Measurements from ENCODE around the gene VPS26B.
"Not testable (repeated sequence)": the region's sequence is repeated elsewhere in the genome, so short reads cannot be mapped to it uniquely, and the experiment has no call there.

VPS26B gene

DNA sequence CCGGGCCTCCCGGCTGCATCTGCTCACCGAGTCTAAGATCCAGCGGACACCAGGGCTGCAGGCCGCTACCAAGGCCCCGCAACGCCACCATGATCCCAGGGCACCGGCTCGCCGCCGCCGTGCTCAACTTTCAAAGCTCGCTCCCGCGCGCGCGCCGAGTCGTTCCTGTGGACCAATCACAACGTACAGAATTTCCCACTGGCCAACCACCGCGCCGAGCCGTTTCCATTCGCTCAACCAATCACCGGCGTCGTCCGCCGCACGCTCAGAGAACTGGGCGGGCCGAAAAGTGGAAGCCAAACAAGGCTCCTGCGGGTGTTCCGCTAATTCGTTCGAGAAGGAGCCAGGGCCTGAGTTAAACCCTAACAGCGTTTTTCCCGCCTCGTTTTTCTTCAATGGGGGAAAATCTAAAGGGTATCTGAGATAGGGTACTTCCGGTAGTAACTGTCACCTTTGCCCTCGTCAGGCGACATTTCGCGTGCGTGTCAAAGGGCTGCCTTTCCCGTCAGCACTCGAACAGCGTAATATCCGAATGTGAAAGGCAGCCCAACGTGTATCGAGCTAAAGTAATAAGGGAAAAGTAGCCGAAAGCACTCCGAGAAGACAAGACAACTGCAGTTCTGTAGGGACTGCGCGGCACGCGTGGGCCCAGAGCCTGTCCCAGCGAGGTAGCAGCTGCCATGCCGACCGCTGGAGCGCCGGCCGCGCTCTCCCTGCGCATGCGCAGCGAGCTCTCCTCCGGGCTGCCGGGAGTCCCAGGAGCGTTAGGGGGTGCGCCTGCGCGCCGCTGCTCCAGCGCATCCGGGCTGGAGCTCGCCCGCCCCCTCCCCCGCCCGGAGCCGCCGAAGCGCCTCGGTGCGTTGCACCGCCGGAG, at the start of gene VPS26B, which contains the start of gene NCAPD3:
Gene VPS26B, plus strand, starts transcription at position 836 of the 874 bp plus-strand sequence. CDS start 452 bp downstream, outside the sequence.
Gene NCAPD3, minus strand, starts transcription at position 132 of the 874 bp plus-strand sequence. Its CDS starts 41 bp downstream, at position 91.
- DNase-seq (ENCODE audit: low read depth in 2 of 2): peak; percentile 92 to 96

DNA sequence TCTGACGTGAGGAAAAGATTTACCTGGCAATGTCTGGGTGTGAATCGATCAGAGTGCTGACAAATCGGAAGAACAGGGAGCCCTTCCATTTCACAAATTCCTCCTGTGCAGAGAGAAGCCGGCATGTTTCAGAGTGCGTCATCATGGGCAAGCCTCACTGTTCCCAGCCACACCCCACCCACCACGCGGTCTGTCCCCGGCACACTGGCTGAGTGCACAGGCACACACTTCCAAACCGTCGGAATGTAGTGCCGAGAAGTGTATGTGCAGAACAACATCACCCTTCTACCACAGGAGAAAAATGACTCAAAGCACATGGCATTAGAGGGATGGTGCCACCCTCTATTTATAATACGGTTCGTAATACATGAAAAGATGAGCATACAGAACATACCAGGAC, 48.2 kb upstream of the VPS26B start:
- DNase-seq (ENCODE audit: low read depth in 2 of 2): no peak

DNA sequence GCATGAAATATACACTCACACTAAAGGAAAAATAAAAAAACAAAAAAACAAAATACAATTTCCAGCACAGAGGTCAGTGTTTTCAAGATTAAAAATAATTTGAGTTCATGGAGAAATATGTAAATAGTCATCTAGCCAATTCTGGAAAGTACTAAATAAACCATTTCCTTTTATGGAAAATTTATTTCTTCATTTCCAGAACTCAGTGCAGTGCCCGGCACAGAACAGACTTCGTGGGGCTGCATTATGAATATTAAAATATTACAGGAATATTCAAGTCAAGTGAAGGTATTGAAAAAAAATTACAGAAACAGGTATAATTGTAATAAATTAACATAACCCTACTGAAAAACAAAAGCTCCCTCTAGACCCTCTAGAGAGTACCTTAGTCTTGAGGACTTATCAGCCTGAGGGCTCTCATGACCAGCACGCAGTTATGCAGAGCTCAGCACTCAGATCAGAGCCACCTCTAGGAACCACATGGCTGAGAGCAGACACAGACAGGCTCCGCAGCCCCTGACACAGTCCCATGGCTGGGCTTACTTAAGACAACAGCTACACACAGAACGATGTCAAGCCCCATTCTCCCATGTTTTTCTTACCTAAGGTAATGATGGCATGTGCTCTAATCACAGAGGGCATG, 46.3 kb upstream of the VPS26B start:
- no peak for DNase-seq (ENCODE audit: low read depth in 2 of 2)

DNA sequence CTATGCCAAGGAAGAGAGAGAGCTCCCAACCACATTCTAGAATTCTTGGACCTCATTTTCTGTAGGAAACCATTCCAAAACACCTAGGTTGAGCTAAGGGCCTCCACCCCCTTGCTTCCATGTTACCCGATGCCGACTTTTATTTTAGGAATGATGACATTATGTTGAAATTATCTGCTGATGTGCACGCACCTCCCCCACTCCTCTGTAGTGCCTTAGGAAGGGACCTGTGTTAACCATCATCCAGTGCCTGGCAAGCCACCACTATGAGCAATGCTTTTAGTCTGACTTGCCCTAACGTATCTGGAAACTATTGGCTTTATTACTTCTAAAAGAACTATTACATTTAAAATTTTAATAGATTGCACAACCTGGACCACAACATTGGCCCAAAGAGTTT, 42.8 kb upstream of the VPS26B start:
- DNase-seq (ENCODE audit: low read depth in 2 of 2): no peak

DNA sequence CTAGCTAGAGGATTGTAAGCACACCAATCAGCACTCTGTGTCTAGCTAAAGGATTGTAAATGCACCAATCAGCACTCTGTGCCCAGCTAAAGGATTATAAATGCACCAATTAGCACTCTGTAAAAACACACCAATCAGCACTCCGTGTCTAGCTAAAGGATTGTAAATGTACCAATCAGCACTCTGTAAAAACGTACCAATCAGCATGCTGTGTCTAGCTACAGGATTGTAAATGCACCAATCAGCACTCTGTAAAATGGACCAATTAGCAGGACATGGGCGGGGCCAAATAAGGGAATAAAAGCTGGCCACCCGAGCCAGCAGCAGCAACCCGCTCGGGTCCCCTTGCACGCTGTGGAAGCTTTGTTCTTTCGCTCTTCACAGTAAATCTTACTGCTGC, 36.4 kb upstream of the VPS26B start:
- DNase-seq (ENCODE audit: low read depth in 2 of 2): not testable (repeated sequence)

DNA sequence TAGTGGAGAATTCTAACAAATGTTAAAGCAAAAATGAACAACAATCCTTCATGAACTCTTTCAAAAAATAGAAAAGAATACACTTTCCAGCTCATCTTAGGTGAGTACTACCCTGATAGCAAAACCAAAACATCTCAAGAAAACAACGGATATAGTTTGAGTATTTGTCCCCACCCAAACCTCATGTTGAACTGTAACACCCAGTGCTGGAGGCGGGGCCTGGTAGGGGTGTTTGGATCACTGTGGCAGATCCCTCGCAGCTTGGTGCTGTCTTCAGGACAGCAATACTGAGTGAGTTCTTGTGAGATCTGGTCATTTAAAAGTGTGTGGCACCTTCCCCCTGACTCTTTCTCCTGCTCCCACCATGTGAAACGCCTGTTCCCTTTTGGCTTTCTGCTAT, 27.7 kb upstream of the VPS26B start:
- no peak for DNase-seq (ENCODE audit: low read depth in 2 of 2)

DNA sequence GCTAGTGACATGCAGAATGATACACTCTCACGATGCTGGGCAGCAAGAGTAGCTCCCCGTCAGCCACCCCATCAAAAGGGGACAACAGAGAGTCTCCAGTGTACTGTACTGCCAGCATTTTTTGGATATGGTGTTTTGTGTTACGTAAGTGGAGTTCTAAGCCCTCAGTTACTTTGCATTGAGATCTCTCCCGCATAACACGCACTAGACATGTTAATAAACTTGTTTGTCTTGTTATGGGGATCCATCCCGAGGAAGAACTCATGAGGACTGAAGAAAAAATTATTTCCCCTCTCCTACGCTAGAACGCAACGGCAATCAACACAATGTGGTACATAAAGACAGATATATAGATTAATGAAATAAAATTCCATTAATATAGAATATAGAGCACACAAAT, 24.9 kb upstream of the VPS26B start:
- DNase-seq (ENCODE audit: low read depth in 2 of 2): no peak

DNA sequence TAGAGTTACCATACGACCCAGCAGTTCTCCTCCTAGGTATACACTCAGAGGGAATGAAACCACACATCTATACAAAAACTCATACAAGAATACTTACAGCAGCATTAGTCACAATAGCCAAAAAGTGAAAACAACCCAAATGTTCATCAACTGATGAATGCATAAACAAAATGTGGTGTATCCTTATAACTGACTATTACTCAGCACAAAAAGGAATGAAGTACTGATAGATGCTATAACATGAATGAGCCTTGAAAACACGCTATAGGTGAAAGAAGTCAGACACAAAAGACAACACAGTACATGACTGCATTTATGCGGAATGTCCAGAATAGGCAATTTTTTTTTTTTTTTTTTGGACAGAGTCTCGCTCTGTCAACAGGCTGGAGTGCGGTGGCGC, 23.8 kb upstream of the VPS26B start:
- DNase-seq (ENCODE audit: low read depth in 2 of 2): no peak

DNA sequence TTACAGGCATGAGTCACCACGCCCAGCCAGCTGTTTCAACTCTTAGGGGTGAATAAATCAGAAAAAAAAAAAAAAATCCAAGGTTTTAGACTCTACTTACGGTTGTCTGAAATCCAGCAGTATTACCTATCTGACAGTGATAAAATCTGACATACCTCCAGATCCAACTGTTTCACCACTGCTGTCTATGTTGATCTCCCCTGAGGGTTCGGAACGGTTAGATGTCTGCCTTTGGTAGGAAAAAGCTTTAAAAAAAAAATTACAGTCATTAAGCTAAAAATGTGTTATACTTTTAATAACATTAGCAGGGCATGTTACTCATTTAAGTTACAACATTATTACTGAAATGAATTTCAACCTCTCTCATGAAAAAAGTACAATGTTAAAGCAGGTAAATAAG, 21.8 kb upstream of the VPS26B start:
- DNase-seq (ENCODE audit: low read depth in 2 of 2): no peak

DNA sequence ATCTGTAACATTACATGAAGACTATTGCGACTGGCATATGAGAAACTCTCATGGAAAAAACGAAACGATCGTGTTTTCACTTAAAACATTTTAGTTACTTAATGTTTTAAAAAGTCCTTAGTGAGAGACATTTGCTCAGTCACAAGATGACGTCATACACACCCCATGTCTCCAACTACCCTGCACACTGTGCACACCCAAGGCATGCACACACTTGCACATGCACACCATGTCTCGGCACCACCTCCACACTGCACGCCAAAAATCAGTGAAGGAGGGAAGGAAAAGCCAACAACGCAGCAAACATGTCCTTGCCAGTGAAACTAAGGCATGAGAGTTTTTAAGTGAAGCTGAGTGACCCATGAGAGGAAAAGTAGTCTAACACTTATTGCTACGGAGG, 18.7 kb upstream of the VPS26B start:
- no peak for DNase-seq (ENCODE audit: low read depth in 2 of 2)

DNA sequence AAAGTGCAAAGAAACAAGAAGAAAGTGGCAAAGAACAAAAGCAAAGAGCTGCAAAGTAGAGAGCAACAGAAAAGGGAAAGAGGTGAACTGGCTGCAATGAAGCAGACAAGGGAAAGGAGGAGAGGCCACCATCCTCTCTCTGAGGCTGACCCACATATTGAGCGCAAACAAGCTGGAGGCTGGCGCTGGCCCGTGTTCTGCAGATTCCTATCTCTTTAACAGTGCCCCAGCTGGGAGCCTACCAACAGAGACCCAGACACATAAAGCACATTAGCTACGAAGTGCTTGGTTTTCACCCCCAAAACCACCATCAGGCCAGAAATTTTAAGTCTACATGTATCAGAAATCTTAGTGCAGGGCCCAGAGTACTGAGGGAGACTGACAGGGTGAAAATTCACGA, 18.3 kb upstream of the VPS26B start:
- no peak for DNase-seq (ENCODE audit: low read depth in 2 of 2)

DNA sequence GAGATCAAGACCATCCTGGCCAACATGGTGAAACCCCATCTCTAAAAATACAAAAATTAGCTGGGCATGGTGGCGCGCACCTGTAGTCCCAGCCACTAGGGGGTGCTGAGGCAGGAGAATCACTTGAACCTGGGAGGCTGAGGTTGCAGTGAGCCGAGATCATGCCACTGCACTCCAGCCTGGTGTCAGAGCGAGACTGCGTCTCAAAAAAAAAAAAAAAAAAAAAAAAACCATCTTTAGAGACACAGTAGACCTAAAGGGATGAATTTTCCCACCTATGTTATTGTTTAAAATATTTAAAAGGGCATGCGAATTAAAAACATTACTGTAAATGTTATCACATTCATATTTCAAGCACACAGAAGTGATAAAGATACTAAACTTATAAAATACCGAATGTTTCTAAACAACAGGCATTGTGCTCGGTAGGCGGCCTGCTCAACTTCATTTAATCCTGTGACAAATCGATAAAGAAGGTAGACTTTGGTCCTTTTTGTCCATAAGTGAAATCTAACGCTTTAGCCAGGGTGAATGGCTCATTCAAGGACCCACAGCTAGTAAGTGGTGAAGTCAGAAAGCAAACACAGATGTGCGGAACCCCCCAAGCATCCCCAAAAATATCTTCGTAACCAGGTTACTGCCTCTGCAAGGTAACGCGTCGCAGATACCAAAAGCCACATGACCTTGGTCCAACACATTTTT, 16.8 kb upstream of the VPS26B start:
- peak; percentile 48 to 56 for DNase-seq (ENCODE audit: low read depth in 2 of 2)

DNA sequence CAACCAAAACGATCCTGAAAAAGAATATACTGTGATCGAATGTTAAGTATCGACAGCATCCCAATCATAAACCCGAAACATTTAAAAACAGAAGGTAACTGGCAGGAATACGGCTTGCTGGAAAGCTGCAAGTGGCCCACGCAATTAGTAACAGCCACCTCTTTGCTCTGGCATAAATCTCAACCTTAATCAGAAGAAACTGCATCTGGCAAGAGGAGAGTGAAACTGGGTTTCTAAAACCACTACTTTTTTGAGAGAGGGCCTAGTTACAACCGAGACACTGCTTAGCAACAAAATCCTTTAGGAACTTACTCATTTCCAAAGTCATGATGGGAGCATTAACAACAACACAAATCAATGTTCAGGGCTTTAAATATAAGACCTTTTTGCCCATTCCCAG, 8.6 kb upstream of the VPS26B start:
- DNase-seq (ENCODE audit: low read depth in 2 of 2): no peak

DNA sequence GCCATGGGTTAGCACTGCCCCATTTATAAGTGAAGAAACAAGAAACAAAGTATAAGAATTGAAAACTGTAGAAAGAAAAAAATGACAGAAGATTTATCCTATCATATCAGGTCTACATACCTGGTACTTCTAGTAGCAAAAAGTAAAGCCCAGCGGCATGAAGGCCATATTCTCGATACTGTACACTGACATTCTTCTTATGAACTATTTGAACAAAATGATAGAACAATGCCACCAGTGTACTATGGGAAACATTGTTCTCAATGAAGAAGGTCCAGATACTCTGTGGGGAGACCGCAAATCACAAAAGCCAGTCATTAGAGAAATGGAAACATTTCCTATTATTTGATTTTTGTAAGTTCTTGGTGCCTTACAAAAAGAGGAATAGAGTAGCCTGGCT, 7.7 kb upstream of the VPS26B start:
- no peak for DNase-seq (ENCODE audit: low read depth in 2 of 2)

DNA sequence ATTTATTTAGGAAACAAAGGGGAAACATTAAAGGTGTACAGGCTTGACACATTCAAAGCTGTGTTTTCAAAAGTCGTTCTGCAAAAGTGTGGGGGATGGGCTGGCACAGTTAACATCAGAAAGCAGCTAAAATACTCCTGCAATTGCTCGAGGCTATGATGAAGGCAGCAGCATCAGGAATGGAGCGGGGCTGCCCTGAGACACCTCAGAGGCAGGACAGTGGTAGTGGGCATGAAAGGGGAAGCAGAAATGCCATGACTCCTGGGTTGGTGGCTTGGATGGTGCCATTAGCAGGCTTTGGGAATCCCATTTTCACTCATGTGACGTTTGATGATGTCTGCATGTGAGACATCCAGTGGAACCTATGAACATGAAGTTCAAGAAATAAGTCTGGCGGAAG, 1.4 kb upstream of the VPS26B start:
- DNase-seq (ENCODE audit: low read depth in 2 of 2): no peak

DNA sequence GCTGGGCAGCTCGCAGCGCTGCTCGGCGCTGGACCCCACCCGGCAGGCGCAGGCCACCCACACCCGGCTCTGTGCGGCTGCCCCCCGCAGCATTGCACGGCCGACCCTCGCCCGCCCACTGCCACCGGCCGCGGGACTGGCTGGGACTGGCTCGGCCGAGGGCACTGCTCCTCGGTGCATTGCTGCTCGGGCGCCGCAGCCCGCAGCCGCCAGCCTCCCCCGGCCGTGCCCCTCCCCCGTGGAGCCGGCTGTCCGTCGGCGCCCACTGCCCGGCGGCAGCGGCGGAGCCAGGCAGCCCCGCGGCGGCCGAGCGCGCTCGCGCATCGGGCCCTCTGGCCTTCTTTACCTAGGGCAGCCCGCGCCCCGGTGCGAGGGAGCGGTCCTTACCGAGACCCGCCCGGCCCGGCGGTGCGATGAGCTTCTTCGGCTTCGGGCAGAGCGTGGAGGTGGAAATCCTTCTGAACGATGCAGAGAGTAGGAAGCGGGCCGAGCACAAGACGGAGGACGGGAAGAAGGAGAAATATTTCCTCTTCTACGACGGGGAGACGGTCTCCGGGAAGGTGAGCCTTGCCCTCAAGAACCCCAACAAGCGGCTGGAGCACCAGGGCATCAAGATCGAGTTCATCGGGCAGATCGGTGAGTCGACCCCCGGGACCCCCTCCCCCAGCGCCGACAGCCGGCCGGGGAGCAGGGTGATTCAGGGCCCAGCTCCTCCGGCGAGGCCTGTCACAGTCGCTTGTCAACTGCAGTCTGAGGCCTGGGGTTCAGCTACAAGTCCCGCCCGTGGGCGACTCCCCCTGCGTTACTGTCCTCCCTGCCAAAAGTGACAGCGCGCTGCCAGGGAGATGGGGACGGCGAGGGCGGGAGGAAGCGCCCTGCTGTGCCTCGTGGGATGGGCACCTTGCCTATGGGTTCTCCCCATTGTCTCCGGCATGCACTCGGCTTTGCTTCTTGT, 516 bp downstream of the VPS26B start:
- DNase-seq (ENCODE audit: low read depth in 2 of 2): peak; percentile 58 to 61

DNA sequence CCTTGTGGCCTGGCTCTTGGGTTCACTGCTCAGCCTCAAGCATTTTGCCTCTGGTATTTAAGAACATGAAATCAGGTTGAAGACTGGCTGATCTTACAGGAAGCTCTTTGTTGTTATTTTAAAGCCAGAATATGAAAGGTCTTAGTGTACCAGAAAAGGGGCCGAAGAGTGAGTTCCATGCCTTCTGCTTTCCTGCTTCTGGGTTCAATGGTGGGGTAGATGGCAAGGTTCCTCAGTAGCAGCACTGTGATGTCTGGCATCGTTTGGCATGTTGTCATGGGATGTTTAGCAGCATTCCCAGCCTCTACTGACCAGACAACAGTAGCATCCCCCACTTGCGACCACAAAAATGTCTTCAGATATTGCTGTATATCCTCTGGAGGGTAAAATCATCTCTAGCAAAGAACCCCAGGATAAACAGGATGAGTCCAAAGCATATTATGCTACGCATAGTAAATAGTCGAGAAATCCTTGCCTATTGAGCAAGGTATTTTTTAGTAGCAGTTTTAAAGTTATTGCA, 2.4 kb downstream of the VPS26B start:
- DNase-seq (ENCODE audit: low read depth in 2 of 2): no peak

DNA sequence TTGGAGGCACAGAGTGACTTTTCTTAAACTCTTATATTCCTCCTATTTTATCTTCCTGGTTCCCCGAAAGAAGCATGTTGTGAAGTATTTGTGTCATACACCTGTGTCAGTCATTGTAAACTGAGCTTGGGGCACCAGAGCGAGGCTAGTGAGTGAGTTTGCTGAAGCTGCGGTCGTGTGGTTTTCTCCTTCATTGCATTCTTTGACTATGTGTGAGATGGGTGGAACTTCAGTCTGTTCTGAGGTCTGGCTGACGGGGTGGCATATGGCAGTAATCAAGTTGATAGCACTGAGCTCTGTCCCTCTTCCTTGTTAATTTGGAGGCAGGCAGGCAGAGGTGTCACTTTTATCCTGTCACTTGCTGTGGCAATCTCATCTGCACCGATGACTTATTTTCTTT, 4.2 kb downstream of the VPS26B start:
- DNase-seq (ENCODE audit: low read depth in 2 of 2): no peak

DNA sequence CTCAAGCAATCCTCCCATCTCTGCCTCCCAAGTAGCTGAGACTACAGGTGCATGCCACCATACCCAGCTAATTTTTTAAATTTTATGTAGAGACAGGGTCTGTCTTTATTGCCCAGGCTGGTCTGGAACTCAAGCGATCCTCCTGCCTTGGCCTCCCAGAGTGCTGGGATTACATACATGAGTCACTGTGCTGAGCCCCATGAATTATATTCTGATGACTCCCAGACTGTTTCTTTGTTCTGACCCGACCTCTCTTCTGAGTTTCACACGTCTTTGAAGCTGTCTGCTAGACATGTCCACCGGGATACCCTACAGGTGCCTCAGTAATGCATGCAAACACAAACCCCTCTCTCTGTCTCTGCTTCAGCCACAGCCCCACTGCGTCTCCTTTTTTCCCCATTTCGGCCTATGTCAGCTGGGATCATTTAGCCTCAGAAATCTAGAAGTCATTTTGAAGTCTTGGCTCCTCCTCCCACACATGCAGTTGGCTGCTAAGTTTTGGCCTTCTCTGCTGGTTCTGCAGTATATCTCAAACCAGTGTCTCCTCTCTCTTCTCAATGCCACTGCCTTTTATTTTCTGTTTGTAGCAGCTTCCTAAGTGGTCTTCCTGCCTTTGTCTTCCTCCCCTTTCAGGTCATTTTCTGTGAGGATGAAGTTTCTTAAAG, 4.8 kb downstream of the VPS26B start:
- no peak for DNase-seq (ENCODE audit: low read depth in 2 of 2)

DNA sequence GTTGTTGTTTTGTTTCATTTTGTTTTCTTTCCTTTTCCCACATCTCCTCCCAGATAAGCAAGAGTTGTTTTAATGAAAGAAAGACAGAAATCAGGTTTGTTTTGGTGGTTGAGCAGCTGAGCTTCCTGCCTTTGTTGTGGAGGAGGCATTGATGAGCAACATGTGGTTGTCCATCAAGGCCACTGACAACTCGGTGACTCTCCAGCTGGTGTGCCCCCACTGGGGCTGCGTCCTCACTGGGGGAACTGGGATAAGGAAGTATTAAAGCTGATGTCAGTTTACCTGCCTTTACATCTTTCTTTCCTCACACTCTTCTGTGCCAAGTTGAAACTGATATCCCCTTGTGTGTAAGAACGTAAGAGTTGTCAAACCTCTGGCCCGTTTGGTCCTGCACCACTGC, 5.9 kb downstream of the VPS26B start:
- DNase-seq (ENCODE audit: low read depth in 2 of 2): no peak
